Measurements from ENCODE around the gene LRRC4C.
"Not testable (repeated sequence)": the region's sequence is repeated elsewhere in the genome, so short reads cannot be mapped to it uniquely, and the experiment has no call there.

The LRRC4C gene

DNA sequence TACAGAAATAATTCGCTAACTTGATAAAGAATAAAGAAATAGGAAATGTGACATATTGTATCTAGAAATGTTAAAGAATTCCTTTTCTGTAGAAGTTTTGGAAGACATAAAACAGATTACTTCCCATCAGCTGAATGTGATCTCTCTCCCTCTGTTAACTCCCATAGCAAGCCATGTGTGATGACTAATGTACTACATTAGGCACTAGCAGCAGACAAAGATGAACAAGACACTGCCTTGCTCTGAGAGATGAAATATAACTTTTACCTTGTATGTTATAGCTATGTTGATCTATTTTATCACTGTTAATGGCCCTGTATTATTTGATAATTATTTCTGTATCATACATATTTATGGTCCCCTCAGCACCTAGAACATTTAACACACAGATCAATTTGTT, 817.2 kb downstream of the LRRC4C start:
- no peak for DNase-seq

GRCh38 chr11:40619654-40620053, 839.8 kb downstream of the LRRC4C start:
- DNase-seq: no peak

DNA sequence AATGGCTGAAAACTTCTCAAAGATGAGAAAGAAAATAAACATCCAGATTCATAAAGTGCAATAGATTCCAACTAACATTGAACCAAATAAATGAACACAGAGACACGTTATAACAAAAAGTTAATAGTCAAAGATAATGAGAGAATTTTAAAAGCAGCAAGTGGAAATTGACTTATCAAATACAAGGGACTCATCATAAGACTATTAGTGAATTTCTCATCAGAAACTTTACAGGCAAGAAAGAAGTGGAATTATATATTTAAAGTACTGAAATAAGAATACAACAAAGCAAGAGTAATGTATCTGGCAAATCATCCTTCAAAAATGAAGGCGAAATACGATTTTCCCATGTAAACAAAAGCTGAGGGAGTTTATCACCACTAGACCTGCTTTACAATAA, 852.7 kb downstream of the LRRC4C start:
- DNase-seq: no peak

DNA sequence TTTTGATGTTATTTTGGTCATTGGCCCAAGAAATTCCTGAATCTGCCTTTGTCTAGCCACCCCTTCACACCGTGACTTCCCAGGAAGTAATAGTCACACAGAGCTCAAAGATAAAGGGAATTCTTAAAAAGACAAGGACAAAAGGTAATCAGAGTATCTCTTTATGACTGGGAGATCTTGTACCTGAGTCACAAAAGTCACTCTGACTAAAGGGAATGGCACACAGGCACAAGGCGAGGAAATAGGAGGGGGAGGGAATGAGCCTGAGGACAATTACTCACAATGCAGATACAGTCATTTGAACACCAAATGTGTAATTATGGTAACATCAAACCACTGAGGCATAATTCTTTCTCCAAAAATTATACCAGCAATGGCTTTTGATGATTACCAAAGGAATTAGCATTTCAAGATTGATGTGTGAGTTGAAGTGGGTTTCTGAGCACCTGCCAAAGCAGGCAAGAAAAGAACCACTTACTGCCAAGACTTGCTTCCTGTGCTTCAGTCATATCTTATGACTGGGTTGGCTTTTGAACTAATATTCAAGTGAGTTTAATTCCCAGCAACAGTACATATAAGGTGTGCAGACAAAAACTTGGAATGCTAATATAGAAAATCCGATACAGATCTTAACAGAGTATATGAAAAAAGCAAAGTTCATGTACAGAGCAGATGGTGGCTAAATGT, 856.4 kb downstream of the LRRC4C start:
- no peak for DNase-seq

DNA sequence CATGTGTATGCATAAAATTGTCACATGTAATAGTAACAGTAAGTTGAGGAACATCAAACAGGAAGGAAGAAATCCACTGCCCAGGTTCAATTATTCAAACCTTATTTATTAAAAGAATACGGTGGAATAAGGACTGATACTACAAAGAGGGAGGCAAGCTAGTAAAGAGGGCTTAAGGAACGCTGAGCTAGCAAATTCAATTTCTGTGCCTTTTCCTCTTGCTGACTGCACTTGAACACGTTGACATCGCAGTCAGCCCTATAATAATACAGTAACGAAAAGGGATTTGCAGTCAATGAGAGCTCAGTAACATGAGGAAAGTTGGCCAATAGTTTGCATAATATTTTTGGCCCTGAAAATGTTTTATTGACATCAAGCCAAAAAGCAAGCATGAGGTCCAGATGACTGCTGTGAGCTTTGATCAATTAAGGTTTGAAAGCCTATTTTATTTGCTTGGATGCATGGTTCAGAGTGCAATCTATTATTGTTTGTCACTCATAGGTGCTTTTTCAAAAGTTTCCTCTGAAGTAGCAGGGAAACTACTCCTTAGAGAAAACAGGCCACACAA, 861.8 kb downstream of the LRRC4C start:
- DNase-seq: no peak

DNA sequence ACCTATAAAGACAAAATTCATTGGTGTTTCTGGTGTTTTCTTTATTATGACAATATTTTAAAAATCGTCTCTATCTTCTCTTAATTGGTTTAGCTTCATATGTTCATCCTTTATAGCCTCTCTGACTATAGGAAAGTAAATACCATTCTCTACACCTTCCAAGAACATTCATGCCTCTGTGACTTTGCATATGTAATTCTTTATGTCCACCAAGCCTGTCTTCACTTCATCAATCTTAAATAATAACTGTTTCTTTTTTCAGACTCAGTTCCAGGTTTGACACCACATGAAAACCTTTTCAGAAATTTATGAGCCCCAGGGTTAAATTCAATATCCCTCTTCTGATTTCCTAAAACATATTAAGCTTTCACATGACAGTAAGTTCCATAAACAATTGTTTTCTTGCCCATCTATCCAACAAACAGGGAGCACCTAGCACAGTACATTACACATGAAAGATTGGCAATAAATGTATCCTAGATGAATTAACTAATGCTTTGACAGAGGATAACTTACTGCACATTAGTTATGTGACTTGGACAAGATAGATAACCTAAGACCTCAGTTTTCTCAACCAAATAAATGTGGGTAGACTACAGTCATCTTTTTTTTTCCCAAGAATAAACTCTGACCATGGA, 886.1 kb downstream of the LRRC4C start:
- DNase-seq: no peak

- no peak for DNase-seq
Measured at GRCh38 chr11:40569947-40570531, 889.4 kb downstream of the LRRC4C start.

- no peak for DNase-seq
Measured at GRCh38 chr11:40567392-40567791, 892.1 kb downstream of the LRRC4C start.

DNA sequence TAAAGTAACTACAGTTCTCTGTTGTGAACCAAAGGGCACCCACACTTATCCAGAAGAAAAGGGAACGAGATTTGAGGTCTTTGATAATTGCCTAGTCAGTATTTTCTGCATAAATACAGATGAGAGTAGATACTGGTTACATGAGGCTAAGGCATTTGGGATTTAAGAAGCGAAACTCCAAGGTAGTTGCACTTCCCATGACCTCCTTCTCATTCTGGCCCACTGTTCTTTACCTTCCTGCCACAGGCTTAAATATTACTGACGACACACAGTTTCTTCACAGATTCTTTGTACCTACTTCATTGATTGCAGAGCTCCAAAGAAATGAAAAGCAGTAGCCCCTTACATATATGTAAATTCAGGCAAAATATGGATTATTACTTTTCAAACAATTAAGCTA, 915.3 kb downstream of the LRRC4C start:
- DNase-seq: no peak

GRCh38 chr11:40542821-40543220, 916.6 kb downstream of the LRRC4C start:
- no peak for DNase-seq

DNA sequence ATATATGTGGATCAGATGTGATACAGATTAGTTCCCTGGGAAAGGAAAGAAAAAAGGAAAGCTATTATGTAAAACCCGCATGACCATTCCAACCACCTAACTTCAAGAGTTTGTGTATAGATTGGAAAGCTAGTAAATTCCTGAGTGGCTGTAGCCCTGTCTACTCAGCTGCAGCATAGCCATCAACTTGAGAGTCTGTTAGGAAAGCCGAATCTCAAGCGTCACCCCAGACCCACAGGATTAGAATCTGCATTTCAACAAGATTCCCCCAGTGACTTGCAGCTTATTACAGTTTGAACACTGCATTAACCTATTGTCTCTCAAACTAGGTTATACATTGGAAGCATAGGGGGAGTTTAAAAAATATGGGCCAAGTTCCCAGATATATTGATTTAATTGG, 921.7 kb downstream of the LRRC4C start:
- no peak for DNase-seq

DNA sequence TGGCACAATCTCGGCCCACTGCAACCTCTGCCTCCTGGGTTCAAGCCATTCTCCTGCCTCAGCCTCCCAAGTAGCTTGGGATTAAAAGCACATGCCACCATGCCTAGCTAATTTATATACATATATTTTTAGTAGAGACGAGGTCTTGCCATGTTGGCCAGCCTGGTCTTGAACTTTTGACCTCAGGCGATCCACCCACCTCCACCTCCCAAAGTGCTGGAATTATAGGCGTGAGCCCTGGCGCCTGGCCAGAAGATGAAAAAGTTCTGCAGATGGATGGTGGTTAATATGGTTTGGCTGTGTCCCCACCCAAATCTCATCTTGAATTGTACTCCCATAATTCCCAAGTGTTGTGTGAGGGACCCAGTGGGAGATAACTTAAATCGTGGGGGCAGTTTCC, 937.4 kb downstream of the LRRC4C start:
- not testable (repeated sequence) for DNase-seq

DNA sequence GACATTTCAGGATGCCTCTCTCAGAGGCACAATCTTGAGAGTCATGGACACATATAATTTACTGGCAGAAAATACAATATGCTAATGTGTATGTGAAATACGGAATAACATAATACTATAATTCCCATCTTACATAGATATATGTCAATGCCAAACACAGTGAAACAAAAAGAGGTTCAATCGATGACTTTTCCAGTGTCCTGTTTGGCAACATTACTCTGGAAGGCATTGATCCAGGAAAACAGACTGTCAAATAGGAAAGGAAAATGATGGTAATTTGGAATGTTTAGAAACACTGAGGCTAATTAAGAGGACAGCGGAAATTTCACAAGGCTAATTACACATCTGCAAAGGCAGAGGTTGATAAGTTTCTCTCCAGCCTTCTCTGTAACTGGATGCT, 942.3 kb downstream of the LRRC4C start:
- DNase-seq: no peak

GRCh38 chr11:40514124-40514523, 945.3 kb downstream of the LRRC4C start:
- no peak for DNase-seq

- DNase-seq: no peak
Measured at GRCh38 chr11:40513281-40513680, 946.2 kb downstream of the LRRC4C start.

- DNase-seq: no peak
Measured at GRCh38 chr11:40508303-40508702, 951.1 kb downstream of the LRRC4C start.

GRCh38 chr11:40506226-40506625, 953.2 kb downstream of the LRRC4C start:
- DNase-seq: no peak

- DNase-seq: no peak
Measured at GRCh38 chr11:40491341-40491740, 968.1 kb downstream of the LRRC4C start.

DNA sequence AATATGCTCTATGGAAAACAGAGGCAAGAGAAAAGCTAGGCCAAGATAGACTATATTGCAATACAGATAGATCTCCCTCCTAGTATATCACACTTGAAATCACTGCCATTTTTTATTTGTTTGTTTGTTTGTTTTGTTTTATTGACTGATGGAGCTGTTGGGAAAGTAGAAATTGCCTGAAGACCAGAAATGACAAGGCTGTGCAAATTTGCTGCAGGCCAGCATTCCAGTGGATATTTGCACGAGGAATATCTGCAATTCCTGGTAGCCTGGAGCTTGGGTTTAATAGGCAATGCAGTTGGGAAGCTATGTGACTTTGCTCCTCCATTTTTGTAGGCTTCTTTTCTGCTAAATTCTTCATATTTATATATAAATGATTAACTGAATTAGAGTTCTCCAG, 991.7 kb downstream of the LRRC4C start:
- no peak for DNase-seq

- DNase-seq: no peak
Measured at GRCh38 chr11:40445391-40445790, 1014.1 kb downstream of the LRRC4C start.

DNA sequence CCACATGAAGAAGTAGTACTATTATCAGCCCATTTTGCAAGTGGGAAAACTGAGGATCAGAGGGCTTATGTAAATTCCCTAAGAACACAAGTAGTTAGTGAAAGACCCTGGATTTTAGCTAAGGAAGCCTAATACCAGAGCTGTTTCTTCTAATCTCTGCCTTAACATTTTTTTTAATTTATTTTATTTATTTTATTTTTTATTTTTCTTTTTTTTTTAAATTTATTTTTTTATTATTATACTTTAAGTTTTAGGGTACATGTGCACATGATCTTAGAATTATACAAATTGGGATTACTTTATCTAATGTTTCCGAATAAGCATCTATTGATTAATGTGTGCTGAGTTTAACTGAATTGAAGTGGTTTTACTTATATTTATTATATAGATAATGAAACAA, 1015.3 kb downstream of the LRRC4C start:
- DNase-seq: no peak

DNA sequence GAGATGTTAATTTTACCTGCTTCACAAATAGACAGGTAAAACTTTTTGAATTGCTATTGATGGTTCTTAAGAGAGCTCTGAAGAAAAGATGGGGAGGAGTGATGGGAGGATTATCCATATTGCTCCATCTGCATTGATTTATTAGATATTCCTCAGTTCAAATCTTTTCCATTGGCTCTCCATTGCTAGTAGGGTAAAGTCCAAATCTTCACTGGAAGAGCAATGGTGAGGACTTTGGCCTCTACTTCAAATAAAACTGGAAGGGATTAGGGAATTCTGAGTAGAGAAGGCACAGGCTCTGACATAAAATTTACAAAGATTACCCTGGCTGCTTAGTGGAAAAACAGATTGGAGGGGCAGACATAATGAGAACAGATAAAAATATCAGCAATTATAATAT, 1024.1 kb downstream of the LRRC4C start:
- no peak for DNase-seq

- DNase-seq: no peak
Measured at GRCh38 chr11:40434926-40435325, 1024.5 kb downstream of the LRRC4C start.

DNA sequence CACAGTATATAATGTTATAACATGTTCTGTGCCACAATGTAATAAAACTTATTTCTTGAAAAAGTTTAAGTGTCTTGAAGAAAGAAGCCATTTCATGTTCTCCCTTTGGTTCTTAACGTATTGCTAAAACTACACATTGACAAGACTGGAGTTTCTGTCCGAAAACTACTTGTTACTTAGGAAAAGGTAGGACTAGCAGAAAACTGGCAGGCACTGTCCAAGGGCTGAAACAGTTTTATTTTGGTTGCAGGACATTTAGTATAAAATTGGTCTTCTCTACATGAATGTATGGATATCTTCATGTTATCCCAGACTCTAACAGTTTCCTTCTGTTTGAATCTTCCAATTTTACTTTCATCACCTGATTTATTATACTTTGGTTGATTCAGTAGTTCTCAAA, 1027.1 kb downstream of the LRRC4C start:
- no peak for DNase-seq
